Activated T-helper 1 cell treated with anti-CD3 and anti-CD28 coated beads, Interleukin-2, amount 50 U/mL, for 16 hours (primary cell): ENCODE data around the gene FAM184B.

Source experiments
- DNase-seq, 2 donors: peaks; one replicate each; pipeline ENCODE4 v3.0.0-alpha.2; 2020; ENCODE audit warnings: low read depth in 1 of 2, low spot score in 1 of 2

The FAM184B gene

DNA sequence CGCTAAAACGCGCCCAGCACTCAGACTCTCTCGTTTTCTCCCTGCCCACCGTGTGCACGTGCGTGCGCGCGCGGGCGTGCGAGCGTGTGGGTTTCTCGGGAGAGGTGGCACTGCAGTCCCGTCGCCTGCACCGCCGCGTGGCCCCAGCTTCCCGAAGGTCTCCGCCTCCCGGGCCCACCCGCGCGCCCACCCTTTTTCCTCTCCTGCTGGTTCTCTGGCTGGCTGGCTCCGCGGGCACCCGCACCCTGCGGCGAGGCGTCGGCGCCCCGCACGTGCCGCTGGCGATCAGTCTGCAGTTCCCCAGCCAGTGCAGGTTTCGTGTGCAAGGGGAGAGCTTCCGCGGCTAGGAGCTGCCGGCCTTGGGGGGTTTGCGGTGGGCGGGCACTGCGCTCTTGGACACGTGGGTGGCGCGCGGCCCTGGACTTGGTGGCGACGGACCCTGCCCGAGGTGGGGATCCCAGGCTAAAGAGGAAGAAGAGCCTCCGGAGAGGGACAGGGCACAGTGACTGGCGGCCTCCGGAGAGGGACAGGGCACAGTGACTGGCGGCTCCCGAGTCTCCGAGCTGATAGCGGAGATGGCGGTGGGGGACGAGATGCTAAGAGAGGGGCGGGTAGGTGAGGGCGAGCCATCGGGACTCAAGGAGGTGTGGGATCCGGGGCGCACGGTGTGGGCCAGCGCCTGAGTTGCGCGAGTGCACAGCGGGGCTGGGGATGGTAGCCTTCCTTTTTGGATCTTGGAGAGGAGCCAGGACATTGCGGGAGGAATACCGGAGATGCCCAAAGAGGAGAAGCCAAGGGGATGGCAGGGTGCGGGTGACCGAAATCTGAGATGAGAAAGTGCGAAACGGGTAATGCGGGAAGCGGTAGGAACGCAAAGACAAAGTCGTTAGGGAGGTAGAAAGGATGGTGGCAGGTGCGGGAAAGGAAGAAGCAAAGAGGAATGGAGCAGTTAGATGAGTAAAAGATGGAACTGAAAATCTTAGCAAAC, at the start of gene FAM184B:
TSS of gene FAM184B (minus strand) at position 322 of the 988 bp plus-strand sequence. CDS start 322 bp downstream, outside the sequence.
- DNase-seq: no peak

DNA sequence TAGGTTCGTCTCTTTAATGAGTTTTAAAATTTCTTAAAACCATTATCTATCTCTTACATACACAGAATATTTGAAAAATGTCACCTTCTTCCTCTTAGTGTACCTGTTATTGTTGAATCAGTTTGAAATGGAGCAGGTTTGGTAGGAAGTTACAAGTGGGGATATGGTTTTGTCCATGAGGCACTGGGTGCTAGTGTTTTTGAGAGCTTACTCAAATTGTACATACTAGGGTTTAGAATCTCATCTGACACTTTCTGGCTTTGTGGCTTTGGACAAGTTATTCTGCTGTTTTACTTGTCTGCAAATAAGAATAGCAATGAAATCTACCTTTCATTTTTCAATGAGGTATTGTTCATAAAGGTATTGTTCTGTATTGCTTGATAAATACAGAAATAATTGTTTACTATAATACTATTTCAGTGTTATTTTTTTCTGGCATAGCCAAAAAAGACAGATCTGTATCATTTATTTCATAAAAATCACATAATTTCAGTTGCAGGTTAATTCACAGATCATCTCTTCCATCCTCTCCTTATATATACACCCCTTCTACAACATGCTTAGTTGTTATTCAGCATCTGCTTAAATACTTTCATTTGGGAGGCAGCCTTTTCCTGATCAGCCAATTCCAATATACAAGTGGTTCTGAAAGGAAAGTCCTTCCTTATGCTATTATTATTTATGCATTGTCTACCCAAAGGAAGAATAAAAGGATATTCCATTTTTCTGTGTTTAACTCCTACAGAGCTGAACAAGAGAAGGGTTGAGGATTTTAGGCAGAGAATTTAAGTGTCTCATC, 42.6 kb upstream of the FAM184B start:
- no peak for DNase-seq

DNA sequence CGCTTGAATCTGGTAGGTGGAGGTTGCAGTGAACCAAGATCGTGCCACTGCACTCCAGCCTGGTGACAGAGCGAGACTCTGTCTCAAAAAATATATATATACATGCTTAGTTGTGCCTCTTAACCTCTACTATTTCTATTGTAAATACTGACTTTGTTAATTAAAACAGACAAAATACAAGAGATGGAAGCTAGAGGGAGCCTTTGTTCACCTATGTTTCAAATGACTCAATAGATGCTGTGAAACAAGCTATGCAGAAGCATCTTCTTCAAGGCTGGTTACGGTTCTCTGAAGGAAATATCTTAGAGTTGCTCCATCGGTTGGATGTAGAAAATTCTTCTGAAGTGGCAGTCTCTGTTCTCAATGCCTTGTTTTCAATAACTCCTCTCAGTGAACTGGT, 35.6 kb upstream of the FAM184B start:
- DNase-seq: no peak

- no peak for DNase-seq
Measured at GRCh38 chr4:17816142-17816541, 34.7 kb upstream of the FAM184B start.

- no peak for DNase-seq
Measured at GRCh38 chr4:17814140-17814539, 32.7 kb upstream of the FAM184B start.

DNA sequence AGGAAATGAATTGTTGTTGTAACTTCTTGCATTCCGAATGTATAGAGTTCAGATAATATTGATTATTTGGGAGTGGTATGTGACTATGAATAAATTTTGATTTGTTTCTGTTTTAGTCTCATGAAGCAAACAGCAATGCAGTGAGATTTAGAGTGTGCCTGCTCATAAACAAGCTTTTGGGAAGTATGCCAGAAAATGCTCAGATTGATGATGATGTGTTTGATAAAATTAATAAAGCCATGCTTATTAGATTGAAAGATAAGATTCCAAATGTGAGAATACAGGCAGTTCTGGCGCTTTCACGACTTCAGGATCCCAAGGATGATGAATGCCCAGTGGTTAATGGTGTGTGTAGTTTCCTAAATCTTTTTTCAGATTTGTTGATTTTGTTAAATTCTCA, 31.4 kb upstream of the FAM184B start:
- DNase-seq: no peak

- DNase-seq: no peak
Measured at GRCh38 chr4:17812125-17812524, 30.7 kb upstream of the FAM184B start.

- no peak for DNase-seq
Measured at GRCh38 chr4:17811078-17811603, 29.7 kb upstream of the FAM184B start.

- peak; percentile 99 for DNase-seq
Measured at GRCh38 chr4:17810260-17811077, 29.0 kb upstream of the FAM184B start, which contains the start of the genes DCAF16 and NCAPG. TSS of gene DCAF16 (minus strand) at chr4:17810757. CDS start at chr4:17804141, 6,616 bp downstream. TSS of gene NCAPG (plus strand) at chr4:17810979. CDS start at chr4:17811078, 99 bp downstream.

GRCh38 chr4:17809667-17810066, 28.2 kb upstream of the FAM184B start:
- no peak for DNase-seq

DNA sequence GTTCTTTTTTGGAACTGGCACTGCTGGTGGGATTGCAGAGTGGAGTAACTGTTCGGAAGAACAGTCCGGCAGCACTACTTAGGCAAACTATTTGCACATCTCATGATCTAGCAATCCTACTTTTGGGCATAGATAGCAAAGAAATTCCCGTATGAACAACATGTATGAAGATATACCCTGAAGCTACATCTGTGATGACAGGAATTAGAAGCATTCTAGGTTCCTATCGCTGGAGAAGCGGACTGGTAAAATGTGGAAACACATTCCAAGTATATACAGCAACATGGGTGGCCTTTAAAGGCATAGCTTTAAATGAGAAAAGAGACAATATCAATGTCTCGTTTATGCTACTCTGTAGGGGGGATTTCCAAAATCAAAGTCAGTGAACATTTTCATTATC, 26.0 kb upstream of the FAM184B start:
- no peak for DNase-seq

GRCh38 chr4:17805580-17806155, 24.2 kb upstream of the FAM184B start:
- DNase-seq: no peak

- DNase-seq: no peak
Measured at GRCh38 chr4:17797808-17798207, 16.4 kb upstream of the FAM184B start.

DNA sequence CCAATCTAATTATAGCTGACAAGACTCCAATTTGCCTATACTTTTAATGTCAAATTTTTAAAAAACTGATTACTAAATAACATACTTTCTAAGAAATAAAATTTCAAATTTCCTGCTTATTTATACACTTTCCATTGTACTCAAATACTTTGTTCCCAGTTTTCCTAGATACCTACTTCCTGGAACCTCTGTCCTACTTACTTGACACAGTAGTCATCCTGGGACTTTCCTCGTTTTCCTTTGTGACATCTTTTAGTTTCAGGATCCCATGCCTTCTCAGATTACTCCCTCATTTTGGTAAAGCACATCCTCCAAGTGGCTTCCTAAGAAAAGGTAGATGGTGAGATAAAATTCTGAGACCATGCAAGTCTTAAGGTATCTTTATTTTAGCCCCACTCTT, 13.3 kb upstream of the FAM184B start:
- no peak for DNase-seq

- DNase-seq: no peak
Measured at GRCh38 chr4:17788956-17789355, 7.5 kb upstream of the FAM184B start.

- no peak for DNase-seq
Measured at GRCh38 chr4:17787315-17787714, 5.9 kb upstream of the FAM184B start.

GRCh38 chr4:17786567-17786966, 5.1 kb upstream of the FAM184B start:
- DNase-seq: no peak

- no peak for DNase-seq
Measured at GRCh38 chr4:17785858-17786257, 4.4 kb upstream of the FAM184B start.

GRCh38 chr4:17780501-17781299, 721 bp downstream of the FAM184B start:
- no peak for DNase-seq
